IPS DF 19.7 (cell line): ENCODE data around the gene MYO5B.
A peak's percentile ranks its signal among the peaks of the same experiment; 100 is the strongest.

ENCODE experiments used
- DNase-seq: peaks from one replicate; pipeline ENCODE4 v3.0.0-alpha.2; 2013; ENCODE audit warnings: low read depth, low spot score

MYO5B gene

GRCh38 chr18:50152900-50153299 lies 42.0 kb downstream of the MYO5B start:
- no peak for DNase-seq

DNA sequence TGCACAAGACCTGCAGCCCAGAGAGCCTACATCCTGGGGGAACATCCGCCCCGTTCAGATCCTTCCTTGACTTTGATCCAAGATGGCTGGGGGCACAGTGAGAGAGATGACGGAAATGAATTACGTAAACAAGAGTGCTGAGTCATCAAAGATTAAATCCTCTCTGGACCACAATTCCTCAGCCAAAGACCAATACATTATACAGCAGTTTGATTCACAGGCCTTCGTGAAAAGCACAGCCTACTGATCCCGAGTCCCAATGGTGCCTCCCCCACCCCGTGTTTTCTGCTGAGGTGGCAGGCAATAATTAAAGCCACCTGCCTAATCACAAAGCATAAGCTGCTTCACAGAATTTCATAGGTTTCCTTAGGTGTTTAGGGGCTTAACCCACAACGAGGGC lies 43.0 kb downstream of the MYO5B start:
- DNase-seq = no peak

DNA sequence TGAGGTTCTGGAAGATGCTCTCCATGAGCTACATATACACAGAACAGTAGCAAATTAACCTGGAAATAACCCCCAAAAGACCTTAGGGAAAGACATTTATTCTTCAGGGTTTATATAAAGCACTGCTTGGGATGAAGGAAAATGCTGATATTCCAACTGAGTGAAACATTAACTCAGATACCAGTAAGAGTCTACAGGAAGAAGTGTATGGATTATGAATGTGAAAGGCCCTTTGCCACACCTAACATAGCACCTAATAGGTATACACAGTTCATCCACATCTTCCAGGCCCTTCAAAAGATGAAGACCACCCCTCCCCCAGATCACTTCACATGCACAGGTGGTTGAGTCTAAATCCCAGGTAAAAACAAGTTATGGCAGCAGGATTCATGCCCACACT lies 50.4 kb downstream of the MYO5B start:
- no peak for DNase-seq

DNA sequence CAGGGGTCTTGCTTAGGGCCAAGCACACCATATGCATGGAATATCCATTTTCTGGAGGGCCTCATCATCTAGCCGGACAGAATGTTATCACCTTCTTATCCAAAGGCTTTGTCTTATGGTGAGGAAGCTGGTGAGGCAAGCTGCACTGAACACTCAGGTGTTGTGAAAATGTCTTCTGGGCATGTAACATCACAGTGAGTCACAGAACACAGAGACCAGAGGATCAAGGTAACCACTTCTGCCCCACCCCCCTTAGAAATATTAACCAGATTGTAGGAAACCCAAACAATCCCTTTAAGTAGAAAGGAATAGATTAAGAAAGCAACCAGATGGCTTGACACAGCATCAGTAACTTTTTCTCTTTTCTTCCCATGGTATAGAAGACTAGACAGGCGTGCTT lies 51.1 kb downstream of the MYO5B start:
- no peak for DNase-seq

DNA sequence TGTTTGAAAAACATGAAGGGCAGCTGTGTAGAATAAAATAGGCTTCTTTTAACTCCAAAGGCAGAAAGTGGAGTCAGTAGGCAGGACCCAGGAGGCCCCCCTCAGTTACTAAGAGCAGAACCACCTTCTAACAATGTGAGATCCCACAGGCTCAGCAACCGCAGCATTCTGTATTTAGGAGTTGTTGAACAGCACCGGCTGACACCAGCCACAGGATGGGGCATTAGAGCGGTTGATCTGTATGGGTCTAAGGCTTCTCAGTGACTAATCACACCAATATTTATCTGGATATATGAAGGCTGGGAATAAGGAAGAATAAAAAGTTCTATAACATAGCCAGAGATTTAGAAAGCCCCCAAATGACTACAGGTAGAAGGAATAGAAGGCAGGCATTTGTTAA lies 51.7 kb downstream of the MYO5B start:
- DNase-seq = no peak

- DNase-seq = no peak
These were observed 52.4 kb downstream of the MYO5B start for GRCh38 chr18:50142441-50143120.

GRCh38 chr18:50138181-50139064 lies 56.5 kb downstream of the MYO5B start:
- no peak for DNase-seq

DNA sequence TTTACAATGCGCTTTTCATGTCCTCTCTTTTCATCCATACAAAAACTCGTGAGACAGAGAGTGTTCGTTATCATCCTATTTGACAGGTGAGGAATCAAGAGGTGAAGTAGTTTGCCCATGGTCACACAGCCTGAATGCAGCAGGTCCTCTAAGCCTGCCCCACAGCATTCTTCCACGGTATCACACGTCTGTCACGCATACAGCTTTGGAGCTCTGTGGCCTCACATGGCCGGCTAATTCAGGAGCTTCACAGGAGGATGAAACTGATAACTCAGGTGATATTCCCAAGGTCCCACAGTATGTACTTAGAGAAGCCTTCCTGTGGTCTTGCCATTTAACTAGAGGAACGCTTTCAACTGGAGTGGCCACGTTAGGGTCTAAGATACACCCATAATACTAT lies 59.0 kb downstream of the MYO5B start:
- no peak for DNase-seq

DNA sequence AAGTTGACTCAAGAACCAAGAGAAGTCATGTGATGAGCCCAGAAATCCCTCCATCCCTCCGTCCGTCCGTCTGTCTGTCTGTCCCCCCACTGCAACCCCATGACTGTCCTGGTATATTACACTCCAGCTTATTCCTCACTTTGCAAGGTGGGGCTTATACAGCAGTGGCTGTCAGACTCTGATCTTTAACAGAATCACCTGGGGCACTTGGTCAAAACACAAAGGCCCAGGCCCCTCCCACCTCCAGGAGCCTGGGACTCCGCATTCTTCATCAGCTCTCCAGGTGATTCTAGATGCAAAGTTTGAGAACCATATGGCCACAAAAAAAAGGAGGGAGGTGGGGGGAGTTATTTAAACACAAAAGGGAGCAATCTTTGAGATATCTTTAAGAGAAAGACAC lies 61.4 kb downstream of the MYO5B start:
- no peak for DNase-seq

- DNase-seq = no peak
These were observed 63.4 kb downstream of the MYO5B start for GRCh38 chr18:50131591-50131990.

GRCh38 chr18:50128506-50129271 lies 66.3 kb downstream of the MYO5B start:
- DNase-seq = peak; percentile 23

- DNase-seq = no peak
These were observed 67.3 kb downstream of the MYO5B start for GRCh38 chr18:50127516-50128210.

GRCh38 chr18:50126471-50126870 lies 68.5 kb downstream of the MYO5B start:
- no peak for DNase-seq

DNA sequence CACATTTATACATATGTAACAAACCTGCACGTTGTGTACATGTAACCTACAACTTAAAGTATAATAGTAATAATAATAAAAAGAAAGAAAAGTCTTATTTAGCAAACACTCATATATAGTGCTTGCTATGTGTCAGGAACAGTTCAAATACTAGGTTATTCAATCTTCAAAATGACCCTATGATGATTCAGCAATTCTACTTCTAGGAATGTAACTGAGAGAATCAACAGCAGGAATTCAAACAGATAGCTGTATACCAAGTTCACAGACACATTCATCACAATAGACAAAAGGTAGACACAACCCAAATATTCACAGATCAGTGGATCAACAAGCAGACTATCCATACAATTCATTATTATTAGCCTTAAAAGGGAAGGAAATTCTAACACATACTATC lies 69.5 kb downstream of the MYO5B start:
- DNase-seq = no peak

DNA sequence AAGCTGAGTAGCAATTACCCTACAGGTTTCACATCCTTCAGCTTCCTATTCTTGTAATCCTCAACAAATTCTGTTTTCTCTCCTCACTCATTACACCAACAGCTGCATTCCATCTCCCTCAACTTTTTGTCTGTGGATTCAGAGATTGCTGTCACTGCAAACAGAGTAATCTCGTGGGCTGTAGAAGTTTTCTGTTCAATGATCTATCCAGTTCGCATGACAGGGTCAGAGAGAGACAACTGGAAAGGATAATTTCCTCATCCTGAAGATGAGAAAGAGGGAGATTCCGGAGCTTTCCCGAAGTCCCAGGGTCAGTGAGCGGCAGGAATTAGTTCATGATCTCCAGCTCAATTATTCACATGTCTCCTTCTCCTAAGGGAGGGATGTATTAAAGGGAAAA lies 75.7 kb downstream of the MYO5B start:
- DNase-seq = no peak

- DNase-seq = no peak
These were observed 77.1 kb downstream of the MYO5B start for GRCh38 chr18:50117863-50118262.

DNA sequence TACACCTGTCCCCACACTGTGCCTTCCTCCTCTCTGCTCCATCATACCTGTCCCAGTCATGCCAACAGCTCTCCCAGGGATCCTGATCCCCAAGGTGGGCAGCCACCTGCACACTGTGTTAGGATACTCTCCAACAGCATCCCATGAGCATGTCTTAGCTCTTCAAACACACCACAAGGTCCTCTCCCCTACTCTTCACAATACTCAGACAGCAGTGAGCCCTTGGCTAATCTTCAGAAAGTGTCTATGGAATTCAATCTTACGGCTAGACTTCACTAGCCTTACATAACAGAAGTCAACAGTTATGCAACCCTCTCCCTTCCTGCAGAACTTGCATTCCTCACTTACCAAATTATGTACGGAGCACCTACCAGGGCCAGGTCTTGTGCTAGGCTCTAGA lies 79.9 kb downstream of the MYO5B start:
- DNase-seq = no peak

DNA sequence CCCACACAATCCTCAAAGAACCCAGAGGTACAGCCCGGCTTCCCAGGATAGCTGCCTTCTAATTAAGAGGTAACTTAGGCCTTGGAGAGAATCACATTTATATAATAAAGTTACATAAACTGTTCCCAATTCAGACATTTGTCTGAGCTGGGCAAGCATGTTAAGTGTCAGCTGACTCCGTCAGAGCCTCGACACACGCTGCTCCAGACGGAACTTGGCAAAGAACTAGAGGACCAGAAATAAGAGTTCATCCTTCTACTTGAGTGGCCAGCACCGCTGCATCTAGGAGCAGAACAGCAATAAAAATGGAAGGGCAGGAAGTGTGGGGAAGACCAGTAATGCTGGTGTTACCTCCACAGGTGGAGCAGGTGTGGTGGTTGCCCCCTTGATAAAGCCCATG lies 80.5 kb downstream of the MYO5B start:
- DNase-seq = no peak

DNA sequence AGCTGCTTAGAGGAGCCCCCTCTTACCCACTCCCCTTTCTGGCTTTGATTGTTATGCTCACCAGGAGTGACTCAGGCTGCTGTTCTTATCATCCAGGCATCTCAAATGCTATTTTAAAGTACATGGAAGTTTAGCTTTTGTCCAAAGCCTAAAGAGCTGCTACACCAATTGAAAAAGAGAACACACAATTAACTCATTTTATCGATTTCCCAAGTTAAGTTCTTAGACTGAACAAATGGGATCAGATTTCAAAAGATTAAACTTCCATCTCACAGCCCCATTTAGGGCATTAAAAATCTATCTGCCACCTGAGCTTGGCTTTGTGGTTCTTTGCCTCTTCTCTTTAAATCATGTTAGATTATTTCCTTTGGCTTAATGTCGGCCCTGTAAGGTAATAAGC lies 81.2 kb downstream of the MYO5B start:
- no peak for DNase-seq

- no peak for DNase-seq
These were observed 83.5 kb downstream of the MYO5B start for GRCh38 chr18:50111398-50111797.

- DNase-seq = no peak
These were observed 87.4 kb downstream of the MYO5B start for GRCh38 chr18:50107468-50107977.

- DNase-seq = no peak
These were observed 89.9 kb downstream of the MYO5B start for GRCh38 chr18:50105027-50105426.
